DMS53 treated with DMSO at 0.1 percent for 48 hours (cell line): ENCODE measurements around the gene NHLRC4.

Experiments
- DNase-seq: peaks from one replicate; lab custom pipeline; 2025; ENCODE audit not compliant: unreplicated experiment; lab: John Stamatoyannopoulos, UW

Gene NHLRC4, protein sequence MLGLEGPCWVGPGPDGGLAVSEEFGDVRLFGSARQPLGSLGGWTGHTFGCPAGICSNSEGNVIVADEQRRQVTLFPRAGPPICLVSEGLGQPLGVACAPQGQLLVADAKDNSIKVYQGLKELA

DNA sequence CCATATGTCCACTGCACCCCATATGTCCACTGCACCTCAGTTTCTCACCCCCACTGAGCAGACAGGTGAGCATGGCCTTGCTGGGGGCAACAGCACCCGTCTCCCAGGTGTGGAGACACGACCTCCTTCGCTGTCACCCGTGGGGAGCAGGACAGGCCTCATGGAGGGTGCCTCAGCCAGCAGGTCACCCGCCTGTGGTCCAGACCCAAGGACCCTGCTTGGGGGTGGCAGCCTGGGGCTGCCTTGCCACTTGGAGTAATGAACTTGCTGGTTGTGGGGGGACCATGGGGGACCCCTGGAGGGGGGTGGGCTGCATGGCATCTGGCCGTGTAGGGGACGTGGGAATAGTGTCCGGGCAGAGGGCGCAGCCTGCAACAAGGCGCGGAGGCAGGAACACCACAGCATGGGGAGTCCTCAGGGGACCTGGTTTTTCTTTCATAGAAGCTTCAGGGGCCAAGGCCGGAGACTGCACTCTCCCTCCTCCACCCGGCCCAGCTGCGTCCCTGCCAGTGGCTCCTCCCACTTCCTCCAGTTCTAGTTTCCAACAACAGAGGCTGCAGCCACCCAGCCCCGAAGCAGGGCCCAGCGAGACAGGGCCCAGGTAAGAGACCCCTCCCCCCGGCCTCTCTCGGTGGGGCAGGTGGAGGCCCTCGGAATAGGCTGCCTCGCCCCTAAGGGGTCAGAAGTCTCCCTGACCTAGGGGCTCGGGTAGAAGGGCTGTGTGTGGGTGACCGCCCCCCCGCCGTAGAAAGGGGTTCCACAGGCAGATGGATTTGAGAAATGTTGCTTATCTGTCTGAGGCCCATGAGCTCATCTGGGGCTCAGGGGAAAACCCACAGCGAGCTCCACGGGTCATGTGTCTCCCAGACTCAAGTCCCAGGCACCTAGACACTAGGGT, at the start of gene NHLRC4:
NHLRC4 (plus strand) TSS at position 531 of the 898 bp plus-strand sequence. CDS start 1,043 bp downstream, outside the sequence.
- peak; percentile 41 for DNase-seq

DNA sequence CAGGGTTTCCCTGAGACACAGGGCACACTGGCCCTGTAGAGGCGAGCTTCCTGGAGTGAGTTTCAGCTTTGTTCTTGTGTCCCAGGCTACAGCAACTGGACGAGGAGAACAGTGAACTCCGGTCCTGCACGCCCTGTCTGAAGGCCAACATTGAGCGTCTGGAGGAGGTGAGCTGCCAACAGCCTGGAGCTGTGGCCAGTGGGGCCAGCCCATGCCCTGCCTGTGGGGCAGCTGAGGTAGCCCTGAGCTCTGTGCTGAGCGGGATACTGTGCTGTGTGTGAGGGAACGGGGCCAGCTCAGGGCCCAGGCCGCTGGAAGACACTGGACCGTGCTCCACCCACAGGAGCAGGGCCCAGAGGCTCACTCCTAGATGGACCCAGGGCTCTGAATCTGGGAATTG, 47.9 kb upstream of the NHLRC4 start:
- no peak for DNase-seq

DNA sequence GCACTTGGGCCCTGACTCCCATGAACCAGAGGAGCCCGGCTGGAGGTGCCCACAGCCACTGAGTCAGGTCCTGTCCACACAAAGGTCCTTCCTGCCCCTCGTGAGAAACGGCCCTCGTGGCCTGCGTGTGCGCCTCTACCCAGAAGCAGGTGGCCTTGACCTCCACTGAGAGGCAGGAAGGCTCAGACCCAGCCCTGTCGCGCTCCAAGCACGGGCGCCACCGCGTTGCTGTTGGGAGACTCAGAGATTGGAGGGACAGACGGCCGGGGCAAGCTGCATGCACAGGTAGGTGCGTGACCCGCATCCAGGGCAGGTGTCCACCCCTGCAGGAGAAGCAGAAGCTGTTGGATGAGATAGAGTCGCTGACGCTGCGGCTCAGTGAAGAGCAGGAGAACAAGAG, 47.4 kb upstream of the NHLRC4 start:
- DNase-seq = no peak

DNA sequence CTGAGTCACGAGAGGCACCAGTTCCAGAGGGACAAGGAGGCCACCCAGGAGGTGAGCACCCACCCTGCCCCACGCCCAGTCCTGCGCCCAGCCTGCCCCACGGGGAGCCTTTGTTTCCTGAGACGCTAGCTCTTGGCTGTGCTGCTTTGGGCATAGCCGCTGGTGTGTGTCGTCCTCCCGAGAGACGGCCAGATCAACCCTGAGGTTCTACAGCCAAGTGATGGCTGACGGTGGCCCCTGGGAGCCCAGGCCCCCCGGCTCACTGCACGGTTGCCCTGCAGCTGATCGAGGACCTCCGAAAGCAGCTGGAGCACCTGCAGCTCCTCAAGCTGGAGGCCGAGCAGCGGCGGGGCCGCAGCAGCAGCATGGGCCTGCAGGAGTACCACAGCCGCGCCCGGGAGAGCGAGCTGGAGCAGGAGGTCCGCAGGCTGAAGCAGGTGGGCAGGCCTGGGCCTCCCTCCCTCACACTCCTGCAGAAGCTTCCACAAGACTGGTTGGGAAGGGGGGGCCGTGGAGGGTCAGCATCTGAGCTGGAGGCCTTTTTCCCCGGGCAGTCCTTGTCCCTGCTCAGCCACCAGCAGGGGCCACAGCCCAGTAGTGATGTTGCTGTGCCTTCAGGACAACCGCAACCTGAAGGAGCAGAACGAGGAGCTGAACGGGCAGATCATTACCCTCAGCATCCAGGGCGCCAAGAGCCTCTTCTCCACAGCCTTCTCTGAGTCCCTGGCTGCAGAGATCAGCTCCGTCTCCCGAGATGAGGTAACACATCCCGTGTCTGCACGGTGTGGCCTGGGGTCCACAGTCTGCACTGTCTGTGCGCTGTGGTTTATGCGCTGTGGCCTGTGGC, 46.7 kb upstream of the NHLRC4 start:
- no peak for DNase-seq

DNA sequence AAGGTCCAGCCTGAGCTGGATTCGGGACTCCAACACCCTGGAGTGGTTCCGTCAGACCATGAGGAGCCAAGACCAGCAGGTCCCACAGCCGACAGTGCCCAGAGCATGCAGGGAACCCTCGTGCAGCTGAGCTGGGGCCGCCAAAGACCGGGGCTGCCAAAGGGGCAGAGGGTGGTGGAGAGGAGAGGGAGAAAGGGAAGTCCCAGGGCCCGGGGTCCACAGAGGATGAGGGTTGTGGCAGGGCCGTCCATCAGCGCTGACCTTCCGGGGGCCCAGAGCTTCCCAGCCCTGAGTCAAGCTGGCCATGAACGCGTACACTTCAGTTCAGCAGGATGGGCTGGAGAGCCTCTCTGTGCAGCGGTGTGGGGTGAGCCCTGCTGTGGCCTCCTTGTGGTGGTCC, 46.0 kb upstream of the NHLRC4 start:
- no peak for DNase-seq

GRCh38 chr16:521381-522210, 45.2 kb upstream of the NHLRC4 start:
- peak; percentile 16 for DNase-seq

- no peak for DNase-seq
Measured at GRCh38 chr16:522320-523096, 44.3 kb upstream of the NHLRC4 start.

GRCh38 chr16:523097-523741, 43.6 kb upstream of the NHLRC4 start:
- no peak for DNase-seq

DNA sequence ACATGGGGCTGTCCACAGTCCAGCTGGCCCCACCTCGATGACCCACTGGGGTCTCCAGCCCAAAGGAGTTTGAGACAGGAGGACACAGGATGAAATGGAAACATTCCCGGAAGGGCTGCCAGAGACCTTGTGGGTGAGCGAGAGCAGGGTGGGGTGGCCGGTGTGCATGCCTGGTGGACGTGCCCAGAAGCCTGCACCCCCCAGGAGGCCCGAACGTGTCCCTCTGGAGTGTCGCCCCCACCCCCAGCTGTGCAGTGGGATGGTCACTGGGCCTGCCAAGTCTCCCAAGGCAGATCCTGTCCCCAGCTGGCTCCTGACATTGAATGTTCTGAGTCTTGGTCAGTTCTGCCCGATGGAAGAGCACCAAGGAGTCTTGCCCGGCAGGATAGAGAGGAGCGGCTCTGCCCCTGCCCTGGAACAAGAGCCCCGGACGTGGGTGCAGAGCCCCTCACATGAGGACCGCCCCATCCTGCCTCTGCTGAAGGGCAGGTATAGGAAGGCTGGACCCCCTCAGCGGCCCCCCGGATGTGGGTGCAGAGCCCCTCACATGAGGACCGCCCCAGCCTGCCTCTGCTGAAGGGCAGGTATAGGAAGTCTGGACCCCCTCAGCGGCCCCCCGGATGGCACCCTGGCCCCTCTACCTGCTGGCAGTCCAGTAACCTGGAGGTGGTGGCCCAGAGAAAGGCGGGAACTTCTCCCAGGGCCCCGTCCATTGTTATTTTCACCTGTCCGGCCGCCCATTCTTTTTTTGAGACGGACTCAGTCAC, 42.3 kb upstream of the NHLRC4 start:
- no peak for DNase-seq

GRCh38 chr16:525123-525519, 41.7 kb upstream of the NHLRC4 start:
- no peak for DNase-seq

DNA sequence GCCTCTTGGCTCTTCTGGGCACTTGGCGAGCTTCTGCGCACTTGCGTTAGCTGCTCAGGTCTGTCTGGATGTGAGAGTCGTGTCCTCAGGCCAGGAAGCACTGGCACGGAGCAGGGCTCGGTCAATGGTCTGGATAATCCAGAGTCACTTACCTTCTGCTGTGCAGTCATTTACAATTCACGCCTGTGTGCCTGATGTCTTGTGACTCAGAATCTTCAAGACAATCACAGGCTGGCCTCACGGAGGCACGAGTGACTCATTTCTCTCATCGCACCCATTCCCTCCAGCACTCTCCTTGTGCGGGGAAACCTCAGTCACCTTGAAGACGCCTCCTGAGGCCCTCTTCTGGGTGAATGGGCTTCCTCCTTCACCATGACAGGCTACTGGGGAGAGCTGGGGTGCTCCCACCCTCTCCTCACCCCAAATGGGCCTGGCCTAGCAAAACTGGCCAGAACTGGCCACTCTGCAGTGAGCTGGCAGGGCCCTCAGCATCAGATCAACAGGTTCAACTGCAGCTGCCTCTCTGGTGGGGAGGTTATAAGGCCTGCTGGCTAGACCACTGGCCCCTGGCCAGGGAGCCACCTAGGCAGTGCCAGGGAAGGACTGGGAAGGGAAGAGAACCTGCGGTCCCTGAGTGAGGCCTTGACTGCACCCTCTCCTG, 41.2 kb upstream of the NHLRC4 start:
- no peak for DNase-seq

GRCh38 chr16:526181-527014, 40.4 kb upstream of the NHLRC4 start:
- DNase-seq = peak; percentile 20

DNA sequence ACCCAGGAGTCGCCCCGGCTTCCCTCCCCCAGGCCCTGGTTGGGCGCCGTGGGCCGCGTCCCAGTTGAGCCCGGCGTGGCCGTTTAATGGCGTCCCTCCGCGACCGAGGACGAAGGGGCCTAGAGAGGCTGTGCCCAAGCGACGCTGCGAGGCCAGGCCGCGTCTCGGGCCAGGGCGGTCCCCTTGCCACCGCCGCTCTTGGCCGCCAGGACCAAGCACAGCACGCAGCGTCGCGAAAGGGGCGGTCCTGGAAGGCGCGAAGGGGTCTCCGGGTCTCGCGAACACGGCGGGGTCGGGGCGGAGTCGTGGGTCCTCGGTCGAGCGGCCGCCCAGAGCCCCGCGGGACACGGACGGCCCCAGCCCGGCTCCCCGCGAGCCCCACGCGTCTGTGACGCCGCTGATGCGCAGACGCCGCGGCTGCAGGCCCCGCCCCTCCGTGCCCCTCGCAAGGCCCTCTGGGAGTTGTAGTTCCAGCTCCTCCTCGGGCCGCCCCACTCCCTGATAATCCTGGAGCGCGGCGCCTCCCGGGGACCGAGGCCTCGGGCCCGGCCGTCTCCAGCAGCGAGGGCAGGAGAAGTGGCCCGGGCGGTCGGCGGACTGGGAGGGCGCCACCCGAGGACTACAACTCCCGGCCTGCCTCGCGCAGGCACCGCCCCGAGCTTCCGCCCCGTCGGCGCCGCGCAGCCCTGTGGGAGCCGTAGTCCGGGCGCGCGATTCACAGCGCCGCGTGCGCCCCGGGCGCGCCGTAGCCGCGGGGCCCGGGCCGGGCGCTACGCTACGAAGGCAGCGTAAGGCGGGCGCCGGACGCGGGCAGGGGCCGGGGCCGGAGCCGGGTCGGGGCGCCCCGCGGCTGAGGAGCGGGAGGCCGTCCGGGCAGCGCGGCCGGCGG, 39.5 kb upstream of the NHLRC4 start, which contains the start of gene CAPN15:
CAPN15 (plus strand) TSS at position 698 of the 889 bp plus-strand sequence. CDS start 19,127 bp downstream, outside the sequence.
- peak; percentile 66 for DNase-seq

DNA sequence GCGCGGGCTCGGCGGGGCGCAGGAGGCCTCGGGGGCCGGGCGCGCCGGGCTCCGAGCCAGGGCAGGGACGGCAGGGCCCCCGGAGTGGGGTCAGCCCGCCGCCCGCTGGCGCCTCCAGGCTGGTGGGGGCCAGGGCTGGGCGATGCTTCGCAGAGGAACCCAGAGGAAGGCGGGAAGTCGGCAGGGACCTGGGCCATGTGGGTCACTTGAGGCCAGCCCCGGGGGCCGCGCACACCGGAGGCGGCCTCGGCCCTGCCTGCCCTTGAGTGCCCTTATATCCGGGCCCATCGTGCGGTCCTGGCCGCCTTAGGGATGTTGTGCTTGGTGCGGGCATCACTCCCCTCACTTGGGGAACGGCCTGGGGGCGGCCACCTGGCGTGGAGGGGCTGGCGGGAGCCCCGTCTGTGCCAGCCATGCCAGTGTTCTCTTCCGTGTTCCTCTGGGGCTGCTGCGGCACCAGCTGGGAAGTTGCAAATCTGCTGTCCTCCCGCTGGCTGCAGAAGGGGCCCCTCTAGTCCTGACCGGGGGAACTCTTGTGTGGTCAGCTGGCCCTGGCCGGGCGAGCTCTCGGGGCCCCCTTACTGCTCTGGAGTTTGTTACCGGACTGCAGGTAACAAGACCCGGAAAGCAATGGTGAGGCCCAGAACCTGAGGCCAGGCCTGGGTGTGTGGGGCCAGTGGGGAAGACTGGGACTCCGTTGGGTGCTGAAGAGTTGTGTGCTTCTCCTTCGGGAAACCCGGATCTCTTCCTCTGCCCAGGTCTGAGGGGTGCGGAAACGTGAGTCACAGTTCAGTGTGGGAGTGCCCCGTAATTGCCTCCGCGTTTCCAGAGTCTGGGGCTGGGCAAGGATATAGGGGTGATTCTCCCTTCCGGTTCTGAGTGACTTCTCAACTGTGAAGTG, 38.4 kb upstream of the NHLRC4 start:
- DNase-seq = no peak

DNA sequence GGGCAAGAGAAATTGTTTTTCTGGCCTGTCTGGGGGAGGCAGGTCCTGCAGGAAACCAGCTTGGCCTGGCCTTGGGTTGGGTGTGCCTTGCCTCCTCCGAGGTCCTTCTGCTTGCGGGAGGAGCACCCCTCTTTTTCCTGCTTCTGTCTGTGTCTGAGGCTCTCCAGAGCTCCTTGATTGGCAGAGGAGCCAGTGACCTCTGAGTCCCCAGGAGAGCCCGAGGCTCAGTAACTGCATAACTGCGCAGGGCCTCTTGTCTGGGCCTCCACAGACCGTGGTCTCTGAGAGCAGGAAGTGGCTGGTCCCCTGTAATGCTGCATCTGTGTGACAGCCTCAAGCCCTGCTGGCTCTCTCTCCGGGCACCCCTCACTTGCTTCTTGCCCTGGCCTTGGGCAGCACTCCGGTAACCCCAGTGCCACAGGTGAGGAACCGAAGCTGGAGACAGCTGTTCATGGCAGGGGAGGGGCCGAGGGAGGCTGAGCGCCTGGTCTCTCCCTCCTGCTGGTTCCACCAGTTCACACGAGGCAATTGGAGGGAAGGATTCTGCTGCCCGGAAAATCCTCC, 37.7 kb upstream of the NHLRC4 start:
- no peak for DNase-seq
